ENCODE measurements around the gene IFNE. TPM values are rescaled to one million over a fixed set of nuclear protein-coding genes. Genes with fewer than 3 reads are reported as not detected.

IFNE gene
- total RNA-seq, 1 donor from 2014 or later, result not detected

GRCh38 chr9:21522348-21522747 is 40.2 kb upstream of the IFNE start:
- Histone ChIP-seq H3K4me1 (no peaks in the 10 kb centered on the region), H3K79me2 (ENCODE audit: low read depth) (no peaks in the 10 kb centered on the region), H3K27me3 (no peaks in the 10 kb centered on the region), H3K27ac (no peak overlapping the region), H3K9me3 (ENCODE audit: low read depth) (no peaks in the 10 kb centered on the region), H2AFZ (replicated peaks) (no peak overlapping the region), H3K36me3 (no peaks in the 10 kb centered on the region), H3K4me2 (no peak overlapping the region), H3K4me3 (no peak overlapping the region), H3K9ac (no peak overlapping the region), H3F3A (ENCODE audit: low read depth) (no peaks in the 10 kb centered on the region), H4K20me1 (ENCODE audit: low read depth) (no peaks in the 10 kb centered on the region)
- no peaks in the 10 kb centered on the region for H3K4me1 Mint-ChIP-seq
- no peak overlapping the region for H3K4me3 Mint-ChIP-seq
- no peak for DNase-seq (ENCODE audit: low spot score)
- no peaks in the 10 kb centered on the region for H3K36me3 Mint-ChIP-seq
- TF ChIP-seq EZH2 (IDR thresholded peaks at IDR 0.05) (no peak), EZH2phosphoT487 (IDR thresholded peaks at IDR 0.05) (no peak)
- TF ChIP-seq, protein P1, sequence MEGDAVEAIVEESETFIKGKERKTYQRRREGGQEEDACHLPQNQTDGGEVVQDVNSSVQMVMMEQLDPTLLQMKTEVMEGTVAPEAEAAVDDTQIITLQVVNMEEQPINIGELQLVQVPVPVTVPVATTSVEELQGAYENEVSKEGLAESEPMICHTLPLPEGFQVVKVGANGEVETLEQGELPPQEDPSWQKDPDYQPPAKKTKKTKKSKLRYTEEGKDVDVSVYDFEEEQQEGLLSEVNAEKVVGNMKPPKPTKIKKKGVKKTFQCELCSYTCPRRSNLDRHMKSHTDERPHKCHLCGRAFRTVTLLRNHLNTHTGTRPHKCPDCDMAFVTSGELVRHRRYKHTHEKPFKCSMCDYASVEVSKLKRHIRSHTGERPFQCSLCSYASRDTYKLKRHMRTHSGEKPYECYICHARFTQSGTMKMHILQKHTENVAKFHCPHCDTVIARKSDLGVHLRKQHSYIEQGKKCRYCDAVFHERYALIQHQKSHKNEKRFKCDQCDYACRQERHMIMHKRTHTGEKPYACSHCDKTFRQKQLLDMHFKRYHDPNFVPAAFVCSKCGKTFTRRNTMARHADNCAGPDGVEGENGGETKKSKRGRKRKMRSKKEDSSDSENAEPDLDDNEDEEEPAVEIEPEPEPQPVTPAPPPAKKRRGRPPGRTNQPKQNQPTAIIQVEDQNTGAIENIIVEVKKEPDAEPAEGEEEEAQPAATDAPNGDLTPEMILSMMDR (IDR thresholded peaks at IDR 0.05), result no peak
- no peaks in the 10 kb centered on the region for H3K27me3 Mint-ChIP-seq (ENCODE audit: insufficient read depth, low read depth)
- peaks cover 5% of the 10 kb centered on the region for H3K9me3 Mint-ChIP-seq
- no peak overlapping the region for H3K27ac Mint-ChIP-seq

- H3K4me2 ChIP-seq, result no peak overlapping the region
- Mint-ChIP-seq H3K27me3 (ENCODE audit: insufficient read depth, low read depth) (no peaks in the 10 kb centered on the region), H3K27ac (no peak overlapping the region), H3K36me3 (no peaks in the 10 kb centered on the region), H3K4me3 (no peak overlapping the region), H3K9me3 (peaks cover 3% of the 10 kb centered on the region), H3K4me1 (no peaks in the 10 kb centered on the region)
- no peak for DNase-seq (ENCODE audit: low spot score)
- no peak overlapping the region for H3K9ac ChIP-seq
- H4K20me1 ChIP-seq (ENCODE audit: low read depth), result no peaks in the 10 kb centered on the region
- no peaks in the 10 kb centered on the region for H3K27me3 ChIP-seq
- no peak overlapping the region for H2AFZ ChIP-seq (replicated peaks)
- TF ChIP-seq EZH2phosphoT487 (IDR thresholded peaks at IDR 0.05) (no peak), EZH2 (IDR thresholded peaks at IDR 0.05) (no peak)
- TF ChIP-seq, protein P1 (IDR thresholded peaks at IDR 0.05), result no peak
- H3K4me1 ChIP-seq, result no peaks in the 10 kb centered on the region
- no peak overlapping the region for H3K4me3 ChIP-seq
- H3K9me3 ChIP-seq (ENCODE audit: low read depth), result no peaks in the 10 kb centered on the region
- H3K79me2 ChIP-seq (ENCODE audit: low read depth), result no peaks in the 10 kb centered on the region
- H3K36me3 ChIP-seq, result no peaks in the 10 kb centered on the region
- no peak overlapping the region for H3K27ac ChIP-seq
- no peaks in the 10 kb centered on the region for H3F3A ChIP-seq (ENCODE audit: low read depth)
These were observed 39.3 kb upstream of the IFNE start for GRCh38 chr9:21521448-21521847.

DNA sequence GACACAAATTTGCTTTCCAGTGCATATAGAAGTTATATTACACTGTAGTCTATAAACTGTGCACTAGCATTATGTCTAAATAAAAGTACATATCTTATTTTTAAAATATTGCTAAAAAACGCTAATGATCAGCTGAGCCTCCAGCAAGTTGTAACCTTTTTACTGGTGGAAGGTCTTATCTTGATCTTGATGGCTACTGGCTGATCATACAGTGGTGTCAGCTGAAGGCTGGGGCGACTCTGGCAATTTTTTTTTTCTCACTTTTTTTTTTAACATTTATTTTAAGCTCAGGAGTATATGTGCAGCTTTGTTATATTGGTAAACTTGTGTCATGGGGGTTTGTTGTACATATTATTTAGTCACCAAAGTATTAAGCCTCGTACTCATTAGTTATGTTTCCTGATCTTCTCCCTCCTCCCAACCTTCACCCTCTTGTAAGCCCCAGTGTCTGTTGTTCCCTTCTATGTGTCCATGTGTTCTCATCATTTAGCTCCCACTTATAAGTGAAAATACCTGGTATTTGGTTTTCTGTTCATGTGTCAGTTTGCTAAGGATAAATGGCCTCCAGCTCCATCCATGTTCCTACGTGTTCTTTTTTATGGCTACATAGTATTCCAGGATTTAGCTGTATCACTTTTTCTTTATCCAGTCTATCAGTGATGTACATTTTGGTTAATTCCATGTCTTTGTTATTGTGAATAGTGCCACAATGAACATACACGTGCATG is 38.6 kb upstream of the IFNE start:
- Mint-ChIP-seq H3K36me3 (no peaks in the 10 kb centered on the region), H3K4me3 (no peak overlapping the region), H3K9me3 (peaks cover 3% of the 10 kb centered on the region), H3K4me1 (no peaks in the 10 kb centered on the region), H3K27ac (no peak overlapping the region), H3K27me3 (ENCODE audit: insufficient read depth, low read depth) (no peaks in the 10 kb centered on the region)
- H3K4me3 ChIP-seq, result no peak overlapping the region
- no peaks in the 10 kb centered on the region for H3K9me3 ChIP-seq (ENCODE audit: low read depth)
- no peaks in the 10 kb centered on the region for H3K79me2 ChIP-seq (ENCODE audit: low read depth)
- DNase-seq (ENCODE audit: low spot score), result no peak
- no peaks in the 10 kb centered on the region for H3K36me3 ChIP-seq
- no peak overlapping the region for H3K4me2 ChIP-seq
- no peaks in the 10 kb centered on the region for H3F3A ChIP-seq (ENCODE audit: low read depth)
- H3K4me1 ChIP-seq, result no peaks in the 10 kb centered on the region
- H2AFZ ChIP-seq (replicated peaks), result no peak overlapping the region
- H3K27ac ChIP-seq, result no peak overlapping the region
- H4K20me1 ChIP-seq (ENCODE audit: low read depth), result no peaks in the 10 kb centered on the region
- H3K27me3 ChIP-seq, result no peaks in the 10 kb centered on the region
- TF ChIP-seq EZH2 (IDR thresholded peaks at IDR 0.05) (no peak), EZH2phosphoT487 (IDR thresholded peaks at IDR 0.05) (no peak)
- TF ChIP-seq, protein P1 (IDR thresholded peaks at IDR 0.05), result no peak
- H3K9ac ChIP-seq, result no peak overlapping the region
